Mucosa of rectum (tissue), 2 donors: ENCODE measurements around the gene DHRS7C.

Experiments
- H3K27ac ChIP-seq, 2 donors: one replicate each; pipeline ENCODE4 v1.7.0; 2013; ENCODE audit warnings: inconsistent platforms in 2 of 2, low read depth in 2 of 2, low read length in 2 of 2
- H3K27me3 ChIP-seq, 2 donors: one replicate each; pipeline ENCODE4 v1.7.0; 2013; ENCODE audit warnings: low read length in 2 of 2; ENCODE audit not compliant: control insufficient read depth in 2 of 2, insufficient read depth in 2 of 2
- H3K36me3 ChIP-seq, 2 donors: one replicate each; pipeline ENCODE4 v1.7.0; 2013; ENCODE audit warnings: low read length in 2 of 2; ENCODE audit not compliant: control insufficient read depth in 2 of 2, insufficient read depth in 2 of 2
- H3K4me1 ChIP-seq, 2 donors: one replicate each; pipeline ENCODE4 v1.7.0; 2013; ENCODE audit warnings: low read length in 2 of 2, mild to moderate bottlenecking in 1 of 2; ENCODE audit not compliant: control insufficient read depth in 2 of 2, insufficient read depth in 2 of 2
- H3K4me3 ChIP-seq, 2 donors: one replicate each; pipeline ENCODE4 v1.7.0; 2013; ENCODE audit warnings: low read length in 2 of 2
- H3K9ac ChIP-seq, 2 donors: one replicate each; pipeline ENCODE4 v1.7.0; 2013; ENCODE audit warnings: low read length in 2 of 2, low read depth in 1 of 2, mild to moderate bottlenecking in 1 of 2
- H3K9me3 ChIP-seq, 2 donors: one replicate each; pipeline ENCODE4 v1.7.0; 2013; ENCODE audit warnings: low read length in 2 of 2; ENCODE audit not compliant: control insufficient read depth in 2 of 2
- donor health status: healthy.
- donor health status: Normal muscosa, but diverticular disease.

The DHRS7C gene

DNA sequence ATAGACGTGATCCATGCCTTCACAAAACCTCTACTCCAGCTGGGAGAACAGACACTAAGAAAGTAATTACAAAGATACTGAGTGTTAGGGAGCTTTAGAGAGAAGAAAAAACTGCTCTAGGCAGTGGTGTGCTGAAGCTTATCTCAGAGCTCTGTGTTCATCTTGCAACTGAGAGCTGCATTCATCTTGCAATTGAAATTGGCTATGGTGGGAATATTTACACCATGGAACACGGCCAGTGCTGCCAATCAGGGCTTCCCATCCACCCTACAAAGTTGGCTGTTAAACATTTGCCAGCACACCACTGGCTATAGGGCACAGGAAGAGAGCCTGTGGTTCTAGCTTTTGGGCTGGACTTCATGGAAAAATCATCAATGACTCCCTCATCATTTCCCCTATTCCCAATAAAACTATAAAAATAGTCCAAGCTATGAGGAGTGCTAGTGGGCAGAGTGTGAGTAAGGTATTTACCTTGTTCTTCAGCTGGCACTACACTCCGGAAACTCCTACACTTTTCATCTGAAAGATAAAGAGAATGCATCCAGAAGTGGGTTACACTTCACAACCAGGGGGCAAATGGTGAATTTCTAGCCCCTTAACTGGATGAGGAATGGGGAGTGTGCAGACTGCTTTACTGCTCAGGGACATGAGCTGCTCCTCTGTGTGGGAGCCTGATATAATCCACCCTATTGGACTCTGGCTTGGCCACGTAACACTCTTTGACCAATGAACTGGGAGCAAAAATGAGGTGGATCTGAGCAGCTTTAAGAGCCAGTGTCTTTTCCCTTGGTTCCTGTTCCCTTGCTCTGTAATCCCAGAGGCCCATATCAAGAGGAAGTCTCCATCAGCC, 18.9 kb upstream of the DHRS7C start:
- Histone ChIP-seq H3K9ac (no peak overlapping the region), H3K4me3 (no peak overlapping the region), H3K36me3 (no peaks in the 10 kb centered on the region), H3K9me3 (no peaks in the 10 kb centered on the region), H3K27me3 (peaks cover 0 to 3% of the 10 kb centered on the region in 2 donors), H3K4me1 (no peaks in the 10 kb centered on the region), H3K27ac (no peak overlapping the region)

DNA sequence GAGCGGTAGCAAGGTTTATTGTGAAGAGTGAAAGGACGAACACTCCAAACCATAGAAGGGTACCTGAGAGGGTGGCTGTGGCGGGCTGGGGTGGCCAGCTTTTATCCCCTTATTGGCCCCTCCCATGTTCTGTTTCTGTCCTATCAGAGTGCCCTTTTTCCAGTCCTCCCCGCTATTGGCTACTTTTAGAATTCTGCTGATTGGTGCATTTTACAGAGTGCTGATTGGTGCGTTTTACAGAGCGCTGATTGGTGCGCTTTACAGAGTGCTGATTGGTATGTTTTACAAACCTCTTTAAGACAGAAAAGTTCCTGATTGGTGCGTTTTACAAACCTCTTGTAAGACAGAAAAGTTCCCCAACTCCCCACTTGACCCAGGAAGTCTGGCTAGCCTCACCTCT, 18.0 kb upstream of the DHRS7C start:
- peaks cover 0 to 3% of the 10 kb centered on the region in 2 donors for H3K27me3 ChIP-seq
- H3K27ac ChIP-seq = no peak overlapping the region
- no peak overlapping the region for H3K4me3 ChIP-seq
- H3K9ac ChIP-seq = no peak overlapping the region
- H3K4me1 ChIP-seq = no peaks in the 10 kb centered on the region
- H3K9me3 ChIP-seq = no peaks in the 10 kb centered on the region
- no peaks in the 10 kb centered on the region for H3K36me3 ChIP-seq

- peaks cover 0 to 3% of the 10 kb centered on the region in 2 donors for H3K27me3 ChIP-seq
- H3K9me3 ChIP-seq = no peaks in the 10 kb centered on the region
- no peak overlapping the region for H3K4me3 ChIP-seq
- no peak overlapping the region for H3K27ac ChIP-seq
- H3K4me1 ChIP-seq = no peaks in the 10 kb centered on the region
- H3K9ac ChIP-seq = no peak overlapping the region
- no peaks in the 10 kb centered on the region for H3K36me3 ChIP-seq
Measured at GRCh38 chr17:9806699-9807098, 15.3 kb upstream of the DHRS7C start.

- Histone ChIP-seq H3K27me3 (peaks cover 0 to 3% of the 10 kb centered on the region in 2 donors), H3K4me3 (no peak overlapping the region)
Measured at GRCh38 chr17:9805769-9806168, 14.4 kb upstream of the DHRS7C start.

GRCh38 chr17:9802697-9803096, 11.3 kb upstream of the DHRS7C start:
- H3K4me3 ChIP-seq = no peak overlapping the region
- peaks cover 0 to 3% of the 10 kb centered on the region in 2 donors for H3K27me3 ChIP-seq
- no peak overlapping the region for H3K27ac ChIP-seq
- H3K9me3 ChIP-seq = no peaks in the 10 kb centered on the region
- H3K4me1 ChIP-seq = no peaks in the 10 kb centered on the region
- H3K36me3 ChIP-seq = no peaks in the 10 kb centered on the region
- H3K9ac ChIP-seq = no peak overlapping the region

More at GRCh38 chr17:9805769-9806168, 14.4 kb upstream of the DHRS7C start:
- H3K9ac ChIP-seq = no peak overlapping the region
- no peaks in the 10 kb centered on the region for H3K9me3 ChIP-seq
- no peak overlapping the region for H3K27ac ChIP-seq
- H3K36me3 ChIP-seq = no peaks in the 10 kb centered on the region
- no peaks in the 10 kb centered on the region for H3K4me1 ChIP-seq

DNA sequence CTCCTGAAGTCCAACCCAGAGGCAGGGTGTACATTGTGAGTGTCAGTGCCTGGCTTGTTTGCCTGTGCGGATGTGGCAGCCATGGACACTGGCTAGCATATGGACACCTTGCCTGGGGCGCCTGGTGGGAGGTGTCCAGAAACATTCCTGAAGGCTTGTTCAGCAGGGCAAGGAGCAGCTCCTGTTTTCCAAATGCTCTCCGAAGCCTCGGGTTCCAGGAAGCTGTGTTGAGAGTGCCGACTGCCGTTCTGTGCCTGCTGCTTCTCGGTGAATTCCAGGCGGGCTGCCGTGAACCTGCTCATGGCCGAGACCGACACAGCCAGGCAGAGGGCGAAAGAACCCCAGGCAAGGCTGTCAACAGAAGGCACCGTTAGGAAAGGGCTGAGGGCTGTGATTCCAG, 10.9 kb upstream of the DHRS7C start:
- no peak overlapping the region for H3K27ac ChIP-seq
- H3K4me3 ChIP-seq = no peak overlapping the region
- no peaks in the 10 kb centered on the region for H3K9me3 ChIP-seq
- no peak overlapping the region for H3K9ac ChIP-seq
- peaks cover 0 to 2% of the 10 kb centered on the region in 2 donors for H3K27me3 ChIP-seq
- H3K36me3 ChIP-seq = no peaks in the 10 kb centered on the region
- H3K4me1 ChIP-seq = no peaks in the 10 kb centered on the region

DNA sequence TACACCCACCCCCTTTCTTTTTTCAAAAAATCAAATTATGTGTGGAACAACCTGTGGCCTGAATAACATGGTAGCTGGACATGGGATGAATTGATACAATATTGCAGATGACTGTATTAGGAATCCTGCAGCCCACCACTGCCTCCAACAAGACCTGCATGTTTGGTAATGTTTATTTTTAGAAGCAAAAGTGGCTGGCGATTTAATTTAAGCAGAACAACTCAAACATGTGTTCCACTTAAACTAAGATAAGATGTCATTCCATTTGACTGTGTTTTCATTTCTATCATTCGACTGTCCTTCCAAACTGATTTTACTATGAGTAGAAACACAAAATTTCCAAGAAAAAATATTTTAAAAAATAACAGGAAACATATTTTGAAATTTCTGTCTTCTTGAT, 10.1 kb upstream of the DHRS7C start:
- Histone ChIP-seq H3K27me3 (no peaks in the 10 kb centered on the region), H3K36me3 (no peaks in the 10 kb centered on the region), H3K9me3 (no peaks in the 10 kb centered on the region), H3K27ac (no peak overlapping the region), H3K4me3 (no peak overlapping the region), H3K9ac (no peak overlapping the region), H3K4me1 (no peaks in the 10 kb centered on the region)

GRCh38 chr17:9798724-9799123, 7.3 kb upstream of the DHRS7C start:
- Histone ChIP-seq H3K27me3 (no peaks in the 10 kb centered on the region), H3K4me1 (no peaks in the 10 kb centered on the region), H3K9me3 (no peaks in the 10 kb centered on the region), H3K9ac (no peak overlapping the region), H3K27ac (no peak overlapping the region), H3K4me3 (no peak overlapping the region), H3K36me3 (no peaks in the 10 kb centered on the region)

- Histone ChIP-seq H3K27ac (no peak overlapping the region), H3K4me3 (no peak overlapping the region), H3K9me3 (no peaks in the 10 kb centered on the region), H3K27me3 (no peaks in the 10 kb centered on the region), H3K36me3 (no peaks in the 10 kb centered on the region), H3K9ac (no peak overlapping the region), H3K4me1 (no peaks in the 10 kb centered on the region)
Measured at GRCh38 chr17:9798008-9798407, 6.6 kb upstream of the DHRS7C start.

DNA sequence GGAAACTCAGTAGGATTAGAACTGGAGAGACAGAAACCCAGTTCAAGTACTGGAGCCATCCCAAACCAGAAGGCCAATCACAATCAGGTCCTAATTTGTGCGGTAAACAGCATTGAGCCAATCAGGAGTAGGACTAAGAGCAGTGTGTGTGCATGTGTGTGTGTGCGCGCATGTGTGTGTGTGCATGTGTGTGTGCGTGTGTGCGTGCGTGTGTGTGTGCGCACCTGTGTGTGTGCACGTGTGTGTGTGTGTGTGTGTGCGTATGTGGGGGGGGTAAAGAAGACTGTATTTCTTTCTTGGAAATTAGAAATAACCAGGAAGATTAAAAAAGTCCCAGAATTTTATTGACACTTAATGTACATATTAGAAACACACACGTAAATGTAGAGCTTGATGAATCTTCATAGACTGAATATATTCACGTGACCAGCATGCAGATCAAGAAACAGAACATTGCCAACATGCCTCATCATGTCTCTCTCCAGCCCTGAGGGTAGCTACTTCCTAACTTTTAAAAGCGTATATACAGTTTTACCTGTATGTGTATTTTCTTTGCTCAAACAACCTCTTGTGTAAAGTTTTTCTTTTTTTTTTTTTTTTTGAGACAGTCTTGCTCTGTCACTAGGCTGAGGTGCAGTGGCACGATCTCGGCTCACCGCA, 919 bp upstream of the DHRS7C start:
- H3K9ac ChIP-seq = no peak overlapping the region
- no peak overlapping the region for H3K4me3 ChIP-seq

More for the DNA sequence above, 919 bp upstream of the DHRS7C start:
- H3K27ac ChIP-seq = no peak overlapping the region
- no peaks in the 10 kb centered on the region for H3K36me3 ChIP-seq
- no peaks in the 10 kb centered on the region for H3K4me1 ChIP-seq
- no peaks in the 10 kb centered on the region for H3K27me3 ChIP-seq
- no peaks in the 10 kb centered on the region for H3K9me3 ChIP-seq
